ENCODE data around the gene RIC1.

RIC1 gene

GRCh38 chr9:5786370-5787127 is 157.6 kb downstream of the RIC1 start:
- no peak for TF ChIP-seq CTCF (IDR thresholded peaks at IDR 0.05; ENCODE audit: insufficient read depth, low read depth, low read length, missing control alignments)
- DNase-seq (ENCODE audit: low read depth), result no peak
- H3K4me3 ChIP-seq (ENCODE audit: low read depth, low read length), result no peak overlapping the region

GRCh38 chr9:5787220-5787619 is 158.3 kb downstream of the RIC1 start:
- no peak for DNase-seq (ENCODE audit: low read depth)
- no peak for TF ChIP-seq CTCF (IDR thresholded peaks at IDR 0.05; ENCODE audit: insufficient read depth, low read depth, low read length, missing control alignments)
- no peak overlapping the region for H3K4me3 ChIP-seq (ENCODE audit: low read depth, low read length)

GRCh38 chr9:5787759-5788302 is 158.9 kb downstream of the RIC1 start:
- TF ChIP-seq CTCF (IDR thresholded peaks at IDR 0.05; ENCODE audit: insufficient read depth, low read depth, low read length, missing control alignments), result no peak
- H3K4me3 ChIP-seq (ENCODE audit: low read depth, low read length), result no peak overlapping the region
- no peak for DNase-seq (ENCODE audit: low read depth)

- no peak overlapping the region for H3K4me3 ChIP-seq (ENCODE audit: low read depth, low read length)
- TF ChIP-seq CTCF (IDR thresholded peaks at IDR 0.05; ENCODE audit: insufficient read depth, low read depth, low read length, missing control alignments), result no peak
- no peak for DNase-seq (ENCODE audit: low read depth)
These were observed 160.6 kb downstream of the RIC1 start for GRCh38 chr9:5789489-5789888.

- DNase-seq (ENCODE audit: low read depth), result no peak
- H3K4me3 ChIP-seq (ENCODE audit: low read depth, low read length), result no peak overlapping the region
- TF ChIP-seq CTCF (IDR thresholded peaks at IDR 0.05; ENCODE audit: insufficient read depth, low read depth, low read length, missing control alignments), result no peak
These were observed 162.0 kb downstream of the RIC1 start for GRCh38 chr9:5790923-5791322.

GRCh38 chr9:5791870-5792269 is 163.0 kb downstream of the RIC1 start:
- no peak for TF ChIP-seq CTCF (IDR thresholded peaks at IDR 0.05; ENCODE audit: insufficient read depth, low read depth, low read length, missing control alignments)
- H3K4me3 ChIP-seq (ENCODE audit: low read depth, low read length), result no peak overlapping the region
- DNase-seq (ENCODE audit: low read depth), result no peak

GRCh38 chr9:5793812-5794211 is 164.9 kb downstream of the RIC1 start:
- no peak for TF ChIP-seq CTCF (IDR thresholded peaks at IDR 0.05; ENCODE audit: insufficient read depth, low read depth, low read length, missing control alignments)
- no peak overlapping the region for H3K4me3 ChIP-seq (ENCODE audit: low read depth, low read length)
- DNase-seq (ENCODE audit: low read depth), result no peak

All from GM12865 (cell line).